Measurements from ENCODE around the gene GLE1.
"Not testable (repeated sequence)": the region's sequence is repeated elsewhere in the genome, so short reads cannot be mapped to it uniquely, and the experiment has no call there.

Gene GLE1

DNA sequence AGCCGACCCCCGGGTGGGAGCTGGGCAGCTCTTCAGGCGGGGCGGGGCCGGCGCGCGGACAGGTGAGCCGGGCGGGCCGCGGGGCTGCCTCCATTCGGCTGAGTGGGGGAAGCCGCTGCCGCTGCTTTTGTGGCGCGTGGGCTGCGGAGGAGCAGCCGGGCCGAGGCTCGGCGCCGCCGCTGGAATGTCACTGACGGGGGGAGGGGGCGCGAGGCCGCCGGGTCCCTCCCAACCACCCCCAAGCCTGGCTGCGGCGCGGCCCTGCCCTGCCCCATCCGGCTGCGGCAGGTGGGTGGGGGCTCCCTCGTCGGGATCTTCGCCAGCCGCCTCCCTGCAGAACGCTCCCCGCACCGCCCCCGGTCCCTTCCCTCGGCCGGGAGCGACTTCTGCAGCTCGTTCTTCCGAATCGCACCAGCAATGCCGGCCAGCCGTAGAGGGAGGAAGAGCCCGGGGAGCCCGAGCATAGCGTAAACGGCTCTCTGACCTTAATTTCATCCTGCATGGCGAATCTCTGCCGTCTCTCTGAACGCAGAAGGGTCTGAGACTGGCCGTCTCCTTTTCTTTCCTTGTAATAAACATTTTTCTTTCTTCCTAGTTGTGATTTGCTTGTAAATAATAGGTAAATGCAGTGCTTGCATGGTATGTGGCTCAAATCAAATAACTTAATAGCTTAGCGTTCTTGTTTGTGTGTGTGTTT lies 48.4 kb downstream of the GLE1 start:
- no peak for DNase-seq

DNA sequence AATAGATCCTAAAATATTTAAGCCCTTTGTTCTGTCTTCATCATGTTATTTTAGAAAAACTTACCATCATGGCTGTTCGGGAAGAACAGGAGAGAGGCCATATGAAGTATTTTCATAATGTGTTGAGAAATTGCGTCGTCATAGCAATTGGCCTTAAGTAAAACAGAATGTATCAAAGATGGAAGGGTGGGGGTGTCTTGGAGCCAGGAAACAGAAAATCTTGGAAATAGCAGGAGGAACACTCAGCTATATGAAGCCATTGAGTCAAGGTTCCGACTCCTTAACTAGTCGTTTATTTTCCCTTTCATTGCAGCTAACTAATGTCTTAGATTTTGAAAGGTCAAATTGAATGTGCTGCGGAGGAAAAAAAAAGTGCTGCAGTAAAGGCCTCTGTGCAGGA lies 49.2 kb downstream of the GLE1 start:
- DNase-seq, result no peak

GRCh38 chr9:128554155-128554862 lies 49.8 kb downstream of the GLE1 start:
- DNase-seq, result no peak

DNA sequence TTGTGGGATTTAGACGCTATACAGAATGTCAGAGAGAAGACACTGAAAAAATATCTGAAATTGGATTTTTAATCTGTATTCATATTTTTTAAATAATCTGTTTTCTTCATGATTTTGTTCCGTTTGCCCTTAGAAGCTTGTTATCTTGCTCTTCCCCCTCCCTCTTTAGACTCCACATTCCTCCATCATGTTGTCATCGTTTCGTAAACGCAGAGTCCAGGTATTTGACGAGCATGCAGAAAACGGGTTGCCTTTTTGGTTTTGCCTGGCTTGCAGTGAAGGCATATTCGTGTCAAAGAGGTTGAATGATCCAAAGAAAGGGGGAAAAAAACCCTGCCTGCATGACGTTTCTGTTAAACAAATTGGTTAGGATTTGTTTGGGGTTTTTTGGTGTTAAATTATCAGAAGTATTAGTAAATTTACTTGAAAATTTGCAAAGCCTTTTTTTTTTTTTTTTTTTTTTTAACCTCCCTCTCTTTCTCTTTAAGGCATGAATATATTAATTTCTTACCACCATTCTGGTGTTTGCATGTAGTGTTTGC lies 50.7 kb downstream of the GLE1 start:
- DNase-seq, result no peak

DNA sequence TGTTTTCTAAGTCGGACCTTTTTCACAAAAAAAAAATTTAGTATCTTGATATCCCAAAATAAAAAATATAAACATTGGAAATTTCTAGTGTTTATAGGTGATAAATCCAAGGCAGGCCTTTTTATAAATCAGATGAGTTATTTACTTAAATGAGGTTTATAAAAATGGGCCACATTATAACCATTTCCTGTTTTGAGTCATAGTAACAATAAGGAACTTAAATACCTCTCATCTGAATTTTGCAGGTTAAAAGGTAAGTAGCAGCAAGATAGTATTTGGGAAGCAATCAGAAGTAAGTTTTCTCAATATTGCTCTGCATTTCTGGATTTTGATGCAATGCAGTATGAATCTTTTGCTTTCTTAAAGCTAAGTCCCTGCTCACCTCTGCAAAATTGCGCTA lies 51.8 kb downstream of the GLE1 start:
- no peak for DNase-seq

DNA sequence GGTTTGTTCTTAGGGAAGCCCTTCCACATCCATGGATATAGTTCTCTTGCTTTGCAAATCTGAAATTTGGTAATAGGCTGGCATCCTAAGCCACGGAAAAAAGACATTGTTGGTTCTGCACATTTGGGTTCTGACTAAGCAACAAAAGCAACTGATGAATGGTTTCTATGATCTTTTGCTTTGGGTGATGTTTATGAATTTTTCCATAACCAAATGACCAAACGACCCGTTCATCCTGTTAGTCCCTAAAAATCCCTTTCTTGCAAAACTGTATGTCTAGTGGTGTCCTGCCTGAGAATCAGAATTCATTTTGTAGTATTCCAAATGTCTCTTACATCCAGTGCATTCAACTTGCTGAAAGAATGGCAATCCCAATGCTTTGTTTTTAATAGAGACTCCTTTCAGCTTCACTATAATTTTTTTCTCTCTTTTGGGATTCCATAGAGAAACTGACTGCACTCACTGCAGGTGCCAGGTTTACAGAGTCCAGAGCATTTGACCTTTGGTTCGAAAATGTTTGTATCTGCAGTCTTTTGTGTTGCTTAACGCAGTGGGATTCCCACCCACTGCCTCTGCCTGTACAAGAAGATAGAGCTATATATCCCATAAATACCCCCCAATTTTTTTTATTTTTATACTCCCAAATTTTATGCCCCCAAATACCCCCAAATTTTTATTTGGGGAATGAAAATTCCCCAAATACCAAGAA lies 52.6 kb downstream of the GLE1 start:
- DNase-seq, result no peak

DNA sequence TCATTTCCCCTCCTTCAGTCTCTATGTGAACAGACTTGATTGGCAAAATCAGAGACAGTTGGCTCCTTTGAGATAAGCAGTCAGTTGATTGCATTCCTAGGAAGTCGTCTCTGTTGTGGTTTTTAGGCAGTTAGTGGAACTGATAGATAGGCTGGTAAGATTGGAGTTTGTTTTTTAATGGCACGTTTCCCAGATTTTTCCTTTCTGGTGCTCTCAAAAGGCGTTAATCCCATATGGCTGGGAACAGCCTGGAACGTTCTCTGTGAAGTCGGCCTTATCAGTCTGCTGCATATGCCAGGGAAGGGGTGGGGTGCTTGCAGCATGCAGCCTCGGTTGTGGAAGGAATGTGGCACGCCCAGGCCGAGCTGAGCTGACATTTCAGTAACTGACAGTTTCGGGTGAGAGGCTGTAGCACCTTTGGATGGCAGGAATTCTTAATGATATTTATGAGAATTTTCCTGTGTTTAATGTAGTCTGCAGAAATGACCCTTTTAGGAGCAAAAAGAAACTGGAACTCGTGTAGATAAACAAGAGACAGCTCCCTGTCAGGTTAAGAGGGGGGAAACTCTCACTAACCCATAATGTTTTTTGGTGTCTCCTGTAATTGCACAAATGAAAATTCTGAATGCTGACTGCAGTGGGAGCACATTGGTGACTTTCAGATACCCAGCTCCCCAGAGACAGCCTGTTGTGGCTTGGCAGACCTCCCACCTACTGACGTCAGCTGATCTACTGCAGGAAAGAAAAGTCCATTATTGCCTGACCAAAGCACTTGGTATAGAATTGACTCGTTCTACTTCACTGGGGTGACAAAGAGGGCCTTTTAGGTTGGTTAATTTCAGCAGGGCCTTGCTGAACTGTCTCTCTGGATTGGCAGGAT lies 54.2 kb downstream of the GLE1 start:
- no peak for DNase-seq

DNA sequence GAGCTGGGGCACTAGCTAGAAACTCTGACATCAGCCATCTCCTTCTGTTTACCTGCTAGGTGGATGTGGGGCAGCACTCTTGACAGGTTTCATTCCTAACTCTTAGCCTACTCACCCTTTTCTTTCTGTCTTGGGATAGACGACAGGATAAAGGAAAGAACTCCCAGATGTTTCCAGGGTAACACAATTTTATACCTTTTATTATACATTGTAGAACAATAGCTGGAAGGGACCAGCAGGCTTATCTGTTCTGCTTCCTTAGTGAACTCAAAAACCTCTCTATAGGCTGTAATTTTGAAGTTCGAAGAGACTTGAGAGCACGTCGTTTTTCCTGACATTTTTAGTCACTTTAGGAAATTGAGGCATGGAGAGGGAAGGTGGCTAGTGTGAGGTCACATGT lies 61.1 kb downstream of the GLE1 start:
- DNase-seq, result no peak

- no peak for DNase-seq
These were observed 64.1 kb downstream of the GLE1 start for GRCh38 chr9:128568470-128569078.

GRCh38 chr9:128575469-128575868 lies 71.0 kb downstream of the GLE1 start:
- DNase-seq, result no peak

GRCh38 chr9:128575916-128576315 lies 71.4 kb downstream of the GLE1 start:
- DNase-seq, result no peak

- no peak for DNase-seq
These were observed 72.7 kb downstream of the GLE1 start for GRCh38 chr9:128577206-128577605.

- no peak for DNase-seq
These were observed 74.7 kb downstream of the GLE1 start for GRCh38 chr9:128579194-128579593.

- DNase-seq, result no peak
These were observed 76.2 kb downstream of the GLE1 start for GRCh38 chr9:128580731-128581130.

GRCh38 chr9:128585155-128585554 lies 80.6 kb downstream of the GLE1 start:
- not testable (repeated sequence) for DNase-seq

GRCh38 chr9:128586934-128587333 lies 82.4 kb downstream of the GLE1 start:
- not testable (repeated sequence) for DNase-seq

DNA sequence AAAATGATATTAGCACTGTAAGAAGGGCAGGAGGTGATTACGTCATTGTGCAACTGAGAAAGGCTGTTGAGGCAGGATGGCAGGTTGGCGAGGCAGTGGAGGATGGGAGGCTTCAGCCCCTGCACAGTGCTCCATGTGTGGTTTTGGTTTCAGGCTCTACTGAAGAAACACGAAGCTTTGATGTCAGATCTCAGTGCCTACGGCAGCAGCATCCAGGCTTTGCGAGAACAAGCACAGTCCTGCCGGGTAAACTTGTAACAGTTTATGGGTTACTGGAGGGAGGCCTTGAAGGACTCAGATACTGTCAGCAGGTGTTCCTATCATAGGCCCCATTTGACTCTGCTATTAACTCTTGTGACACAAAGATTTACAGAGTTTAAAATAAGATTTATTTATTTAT lies 82.9 kb downstream of the GLE1 start:
- no peak for DNase-seq

- DNase-seq, result no peak
These were observed 84.2 kb downstream of the GLE1 start for GRCh38 chr9:128588581-128589233.
